Measurements from ENCODE around the gene C2CD4D.

GRCh38 chr1:151840421-151840820 is 801 bp upstream of the C2CD4D start:
- TF ChIP-seq CTCF (conservative IDR thresholded peaks at IDR 0.05) (no peak), EZH2 (IDR thresholded peaks at IDR 0.05; ENCODE audit: low read depth) (no peak)
